Mucosa of rectum (tissue), 2 donors: ENCODE measurements around the gene DDX51.

Experiments used
- H3K27ac ChIP-seq, 2 donors: one replicate each; pipeline ENCODE4 v1.7.0; 2013; ENCODE audit warnings: inconsistent platforms in 2 of 2, low read depth in 2 of 2, low read length in 2 of 2
- H3K27me3 ChIP-seq, 2 donors: one replicate each; pipeline ENCODE4 v1.7.0; 2013; ENCODE audit warnings: low read length in 2 of 2; ENCODE audit not compliant: control insufficient read depth in 2 of 2, insufficient read depth in 2 of 2
- H3K36me3 ChIP-seq, 2 donors: one replicate each; pipeline ENCODE4 v1.7.0; 2013; ENCODE audit warnings: low read length in 2 of 2; ENCODE audit not compliant: control insufficient read depth in 2 of 2, insufficient read depth in 2 of 2
- H3K4me1 ChIP-seq, 2 donors: one replicate each; pipeline ENCODE4 v1.7.0; 2013; ENCODE audit warnings: low read length in 2 of 2, mild to moderate bottlenecking in 1 of 2; ENCODE audit not compliant: control insufficient read depth in 2 of 2, insufficient read depth in 2 of 2
- H3K4me3 ChIP-seq, 2 donors: one replicate each; pipeline ENCODE4 v1.7.0; 2013; ENCODE audit warnings: low read length in 2 of 2
- H3K9ac ChIP-seq, 2 donors: one replicate each; pipeline ENCODE4 v1.7.0; 2013; ENCODE audit warnings: low read length in 2 of 2, low read depth in 1 of 2, mild to moderate bottlenecking in 1 of 2
- H3K9me3 ChIP-seq, 2 donors: one replicate each; pipeline ENCODE4 v1.7.0; 2013; ENCODE audit warnings: low read length in 2 of 2; ENCODE audit not compliant: control insufficient read depth in 2 of 2
- donor health status: healthy.
- donor health status: Normal muscosa, but diverticular disease.

Gene DDX51

GRCh38 chr12:132144115-132144809, at the start of gene DDX51, which contains the start of gene NOC4L:
Gene DDX51, minus strand, starts transcription at chr12:132144319. Its CDS starts 23 bp downstream, at chr12:132144296.
Gene NOC4L, plus strand, starts transcription at chr12:132144457. Its CDS starts 32 bp downstream, at chr12:132144489.
- peak within 1 kb of the TSS; percentile 81 to 83 for H3K4me3 ChIP-seq
- H3K4me1 ChIP-seq = peaks cover 18 to 20% of the 10 kb centered on the region in 2 donors
- peaks cover 28 to 30% of the 10 kb centered on the region in 2 donors for H3K36me3 ChIP-seq
- peak within 1 kb of the TSS; percentile 63 to 68 for H3K27ac ChIP-seq
- peak within 1 kb of the TSS; percentile 74 to 89 for H3K9ac ChIP-seq
- H3K9me3 ChIP-seq = no peaks in the 10 kb centered on the region
- H3K27me3 ChIP-seq = no peaks in the 10 kb centered on the region

GRCh38 chr12:132191715-132192553, 47.8 kb upstream of the DDX51 start:
- H3K36me3 ChIP-seq = no peaks in the 10 kb centered on the region
- peaks cover 0 to 7% of the 10 kb centered on the region in 2 donors for H3K27me3 ChIP-seq
- no peak overlapping the region for H3K4me3 ChIP-seq
- H3K4me1 ChIP-seq = peaks cover 8 to 11% of the 10 kb centered on the region in 2 donors
- no peaks in the 10 kb centered on the region for H3K9me3 ChIP-seq
- H3K9ac ChIP-seq = no peak overlapping the region
- H3K27ac ChIP-seq = no peak overlapping the region

- Histone ChIP-seq H3K9me3 (no peaks in the 10 kb centered on the region), H3K4me1 (peaks cover 8 to 11% of the 10 kb centered on the region in 2 donors), H3K27me3 (peaks cover 0 to 7% of the 10 kb centered on the region in 2 donors), H3K9ac (no peak overlapping the region), H3K36me3 (no peaks in the 10 kb centered on the region), H3K4me3 (no peak overlapping the region), H3K27ac (no peak overlapping the region)
These were observed 46.8 kb upstream of the DDX51 start for GRCh38 chr12:132190834-132191500.

GRCh38 chr12:132190012-132190755, 46.1 kb upstream of the DDX51 start:
- H3K4me3 ChIP-seq = peak overlapping the region; percentile 74 to 77
- H3K4me1 ChIP-seq = peaks cover 8 to 11% of the 10 kb centered on the region in 2 donors
- peak overlapping the region; percentile 65 to 67 for H3K9ac ChIP-seq
- H3K9me3 ChIP-seq = no peaks in the 10 kb centered on the region
- peaks cover 0 to 10% of the 10 kb centered on the region in 2 donors for H3K27me3 ChIP-seq
- no peaks in the 10 kb centered on the region for H3K36me3 ChIP-seq
- peak overlapping the region; percentile 34 to 58 for H3K27ac ChIP-seq

- H3K9ac ChIP-seq = peak overlapping the region; percentile 70 to 79
- H3K27me3 ChIP-seq = peaks cover 0 to 10% of the 10 kb centered on the region in 2 donors
- no peaks in the 10 kb centered on the region for H3K36me3 ChIP-seq
- peak overlapping the region; percentile 74 to 77 for H3K4me3 ChIP-seq
- peak overlapping the region; percentile 37 to 76 for H3K27ac ChIP-seq
- no peaks in the 10 kb centered on the region for H3K9me3 ChIP-seq
- H3K4me1 ChIP-seq = peaks cover 8 to 11% of the 10 kb centered on the region in 2 donors
These were observed 45.4 kb upstream of the DDX51 start for GRCh38 chr12:132189378-132190011.

GRCh38 chr12:132188916-132189325, 44.8 kb upstream of the DDX51 start:
- H3K4me1 ChIP-seq = peaks cover 8 to 11% of the 10 kb centered on the region in 2 donors
- H3K27ac ChIP-seq = peak overlapping the region; percentile 37 to 76
- peaks cover 0 to 10% of the 10 kb centered on the region in 2 donors for H3K27me3 ChIP-seq
- H3K9ac ChIP-seq = peak overlapping the region; percentile 70 to 79
- H3K36me3 ChIP-seq = no peaks in the 10 kb centered on the region
- H3K9me3 ChIP-seq = no peaks in the 10 kb centered on the region
- peak overlapping the region; percentile 74 to 77 for H3K4me3 ChIP-seq

GRCh38 chr12:132188451-132188901, 44.4 kb upstream of the DDX51 start:
- H3K4me3 ChIP-seq = peak overlapping the region in 1 of 2 donors; percentile 46
- H3K36me3 ChIP-seq = no peaks in the 10 kb centered on the region
- H3K9me3 ChIP-seq = no peaks in the 10 kb centered on the region
- H3K27me3 ChIP-seq = peaks cover 0 to 10% of the 10 kb centered on the region in 2 donors
- H3K9ac ChIP-seq = no peak overlapping the region
- no peak overlapping the region for H3K27ac ChIP-seq
- peaks cover 8 to 11% of the 10 kb centered on the region in 2 donors for H3K4me1 ChIP-seq

GRCh38 chr12:132187646-132188450, 43.7 kb upstream of the DDX51 start:
- no peak overlapping the region for H3K4me3 ChIP-seq
- H3K27me3 ChIP-seq = peaks cover 0 to 10% of the 10 kb centered on the region in 2 donors
- peaks cover 8 to 11% of the 10 kb centered on the region in 2 donors for H3K4me1 ChIP-seq
- no peak overlapping the region for H3K9ac ChIP-seq
- H3K27ac ChIP-seq = no peak overlapping the region
- H3K36me3 ChIP-seq = no peaks in the 10 kb centered on the region
- no peaks in the 10 kb centered on the region for H3K9me3 ChIP-seq
